ENCODE measurements around the gene MCL1. TPM values are rescaled to one million over a fixed set of nuclear protein-coding genes. Genes with fewer than 3 reads are reported as not detected.
"Not testable (repeated sequence)": the region's sequence is repeated elsewhere in the genome, so short reads cannot be mapped to it uniquely, and the experiment has no call there.

Gene MCL1
- total RNA-seq, 1 experiment from 2014 or later, result 163 TPM

DNA sequence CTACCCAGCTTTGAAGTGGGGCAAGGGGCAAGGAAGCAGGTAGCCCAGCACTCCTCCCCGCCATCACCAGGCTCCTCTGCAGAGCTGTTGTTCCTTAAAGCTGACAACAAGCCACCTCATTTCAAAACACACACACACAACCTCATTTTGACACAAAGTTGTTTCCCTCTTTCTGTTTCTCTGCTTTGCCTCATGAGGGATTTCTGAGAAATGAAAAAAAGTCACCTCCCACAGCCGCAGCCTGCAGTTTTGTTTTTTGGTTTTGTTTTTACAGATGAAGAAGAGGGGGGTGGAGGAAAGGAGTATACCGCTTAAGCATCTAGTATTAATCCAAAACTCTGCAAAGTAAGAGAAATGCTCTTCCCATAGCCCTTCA is 12.1 kb downstream of the MCL1 start:
- no peaks in the 10 kb centered on the region for H3K9me3 ChIP-seq (ENCODE audit: low read depth, low read length, poor library complexity, severe bottlenecking)
- intact Hi-C loops (cut with micrococcal nuclease; ENCODE audit: unreplicated experiment), result loop anchor here (10.0 kb wide), 1 partner anchor 407 kb away; the partner anchor contains the start of gene CERS2
- TF ChIP-seq, protein P1, sequence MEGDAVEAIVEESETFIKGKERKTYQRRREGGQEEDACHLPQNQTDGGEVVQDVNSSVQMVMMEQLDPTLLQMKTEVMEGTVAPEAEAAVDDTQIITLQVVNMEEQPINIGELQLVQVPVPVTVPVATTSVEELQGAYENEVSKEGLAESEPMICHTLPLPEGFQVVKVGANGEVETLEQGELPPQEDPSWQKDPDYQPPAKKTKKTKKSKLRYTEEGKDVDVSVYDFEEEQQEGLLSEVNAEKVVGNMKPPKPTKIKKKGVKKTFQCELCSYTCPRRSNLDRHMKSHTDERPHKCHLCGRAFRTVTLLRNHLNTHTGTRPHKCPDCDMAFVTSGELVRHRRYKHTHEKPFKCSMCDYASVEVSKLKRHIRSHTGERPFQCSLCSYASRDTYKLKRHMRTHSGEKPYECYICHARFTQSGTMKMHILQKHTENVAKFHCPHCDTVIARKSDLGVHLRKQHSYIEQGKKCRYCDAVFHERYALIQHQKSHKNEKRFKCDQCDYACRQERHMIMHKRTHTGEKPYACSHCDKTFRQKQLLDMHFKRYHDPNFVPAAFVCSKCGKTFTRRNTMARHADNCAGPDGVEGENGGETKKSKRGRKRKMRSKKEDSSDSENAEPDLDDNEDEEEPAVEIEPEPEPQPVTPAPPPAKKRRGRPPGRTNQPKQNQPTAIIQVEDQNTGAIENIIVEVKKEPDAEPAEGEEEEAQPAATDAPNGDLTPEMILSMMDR (conservative IDR thresholded peaks at IDR 0.05; ENCODE audit: low read depth, low read length), result no peak
- no peak for TF ChIP-seq EZH2 (IDR thresholded peaks at IDR 0.05; ENCODE audit: borderline replicate concordance, low read depth, low read length, poor library complexity, severe bottlenecking)
- DNase-seq (ENCODE audit: low spot score), result no peak
- CTCF ChIA-PET, result interaction anchor here (0.6 to 1.5 kb wide), 2 partner anchors 7 to 355 kb away, joined by 3 to 5 read pairs; no protein-coding TSS in a partner anchor
- peak overlapping the region; percentile 52 for H3K27ac ChIP-seq (ENCODE audit: low read depth, low read length, poor library complexity, severe bottlenecking)
- peaks cover 38% of the 10 kb centered on the region for H3K4me1 ChIP-seq (ENCODE audit: insufficient read depth, low read length, poor library complexity, severe bottlenecking)
- peaks cover 5% of the 10 kb centered on the region for H3K36me3 ChIP-seq (ENCODE audit: insufficient read depth, low read length, poor library complexity, severe bottlenecking)
- H3K27me3 ChIP-seq (replicated peaks; ENCODE audit: insufficient read depth, low read depth, low read length, poor library complexity), result no peaks in the 10 kb centered on the region
- POLR2A ChIA-PET (ENCODE audit: low non-redundant PET), result no interaction called here
- BruUV-seq (replicated peaks), result no TSS peak
- no peak overlapping the region for H3K4me3 ChIP-seq (ENCODE audit: low read depth, low read length, poor library complexity, severe bottlenecking)

DNA sequence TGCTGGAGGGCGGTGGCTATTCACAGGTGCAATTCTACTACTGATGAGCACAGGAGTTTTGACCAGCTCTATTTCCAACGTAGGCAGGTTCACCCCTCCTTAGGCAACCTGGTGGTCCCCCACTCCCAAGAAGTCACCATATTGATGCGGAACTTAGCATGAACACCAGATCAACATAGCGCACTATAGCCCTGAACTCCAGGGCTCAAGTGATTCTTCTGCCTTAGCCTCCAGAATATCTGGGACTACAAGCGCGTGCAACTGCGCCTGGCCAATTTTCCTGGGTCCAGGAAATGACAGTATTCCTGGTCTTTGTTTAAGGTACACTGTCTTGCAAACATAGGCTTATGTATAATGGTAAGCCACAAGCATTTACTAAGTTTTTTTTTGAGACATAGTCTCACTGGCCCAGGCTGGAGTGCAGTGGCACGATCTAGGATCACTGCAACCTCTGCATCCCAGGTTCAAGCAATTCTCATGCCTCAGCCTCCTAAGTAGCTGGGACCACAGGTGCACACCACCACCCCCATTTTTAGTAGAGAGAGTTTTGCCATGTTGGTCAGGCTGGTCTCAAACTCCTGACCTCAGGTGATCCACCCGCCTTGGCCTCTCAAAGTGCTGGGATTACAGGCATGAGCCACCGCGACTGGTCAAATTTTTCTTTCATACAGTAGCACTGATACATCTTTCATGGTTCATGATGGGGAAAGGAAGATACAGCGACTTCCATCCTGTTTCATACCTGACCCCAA is 12.6 kb downstream of the MCL1 start:
- intact Hi-C loops (cut with micrococcal nuclease; ENCODE audit: unreplicated experiment), result loop anchor here (10.0 kb wide), 1 partner anchor 408 kb away; the partner anchor contains the start of gene CERS2
- no peaks in the 10 kb centered on the region for H3K27me3 ChIP-seq (replicated peaks; ENCODE audit: insufficient read depth, low read depth, low read length, poor library complexity)
- H3K4me3 ChIP-seq (ENCODE audit: low read depth, low read length, poor library complexity, severe bottlenecking), result no peak overlapping the region
- no peak for TF ChIP-seq EZH2 (IDR thresholded peaks at IDR 0.05; ENCODE audit: borderline replicate concordance, low read depth, low read length, poor library complexity, severe bottlenecking)
- peaks cover 44% of the 10 kb centered on the region for H3K4me1 ChIP-seq (ENCODE audit: insufficient read depth, low read length, poor library complexity, severe bottlenecking)
- POLR2A ChIA-PET (ENCODE audit: low non-redundant PET), result no interaction called here
- H3K27ac ChIP-seq (ENCODE audit: low read depth, low read length, poor library complexity, severe bottlenecking), result peak overlapping the region; percentile 27
- no peaks in the 10 kb centered on the region for H3K36me3 ChIP-seq (ENCODE audit: insufficient read depth, low read length, poor library complexity, severe bottlenecking)
- no TSS peak for BruUV-seq (replicated peaks)
- CTCF ChIA-PET, result no interaction called here
- no peak for DNase-seq (ENCODE audit: low spot score)
- no peaks in the 10 kb centered on the region for H3K9me3 ChIP-seq (ENCODE audit: low read depth, low read length, poor library complexity, severe bottlenecking)

DNA sequence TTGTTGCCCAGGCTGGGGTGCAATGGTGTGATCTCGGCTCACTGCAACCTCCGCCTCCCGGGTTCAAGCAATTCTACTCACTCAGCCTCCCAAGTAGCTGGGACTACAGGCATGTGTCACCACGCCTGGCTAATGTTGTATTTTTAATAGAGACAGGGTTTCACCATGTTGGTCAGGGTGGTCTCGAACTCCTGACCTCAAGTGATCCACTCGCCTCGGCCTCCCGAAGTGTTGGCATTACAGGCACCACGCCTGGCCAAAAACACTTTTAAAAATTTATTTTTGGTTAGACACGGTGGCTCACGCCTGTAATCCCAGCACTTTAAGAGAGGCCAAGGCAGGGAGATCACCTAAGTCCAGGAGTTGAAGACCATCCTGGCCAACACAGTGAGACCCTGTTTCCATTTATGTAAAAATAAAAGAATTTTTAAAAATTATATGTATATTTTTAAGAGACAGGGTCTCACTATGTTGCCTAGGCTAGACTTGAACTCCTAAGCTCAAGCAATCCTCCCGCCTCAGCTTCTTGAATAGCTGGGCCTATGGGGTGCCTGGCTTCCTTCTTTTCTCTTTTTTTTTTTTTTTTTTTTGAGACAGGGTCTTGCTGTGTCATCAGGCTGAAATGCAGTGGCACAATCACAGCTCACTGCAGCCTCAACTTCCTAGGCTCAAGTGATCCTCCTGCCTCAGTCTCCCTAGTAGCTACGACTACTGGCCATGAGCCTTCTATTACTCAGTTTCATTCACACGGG is 14.0 kb downstream of the MCL1 start:
- CTCF ChIA-PET; H3K27ac ChIP-seq (ENCODE audit: low read depth, low read length, poor library complexity, severe bottlenecking); H3K27me3 ChIP-seq (replicated peaks; ENCODE audit: insufficient read depth, low read depth, low read length, poor library complexity); BruUV-seq (replicated peaks); DNase-seq (ENCODE audit: low spot score); H3K9me3 ChIP-seq (ENCODE audit: low read depth, low read length, poor library complexity, severe bottlenecking); POLR2A ChIA-PET (ENCODE audit: low non-redundant PET); H3K36me3 ChIP-seq (ENCODE audit: insufficient read depth, low read length, poor library complexity, severe bottlenecking); H3K4me3 ChIP-seq (ENCODE audit: low read depth, low read length, poor library complexity, severe bottlenecking): not testable (repeated sequence)
- peaks cover 46% of the 10 kb centered on the region for H3K4me1 ChIP-seq (ENCODE audit: insufficient read depth, low read length, poor library complexity, severe bottlenecking)
- intact Hi-C loops (cut with micrococcal nuclease; ENCODE audit: unreplicated experiment), result loop anchor here (10.0 kb wide), 1 partner anchor 409 kb away; the partner anchor contains the start of gene CERS2

All from A673 (cell line).